Activated CD4-positive, alpha-beta memory T cell treated with anti-CD3 and anti-CD28 coated beads, Interleukin-2, amount 10 ng/mL, durations not matched to agents 7 days and 5 days (primary cell): ENCODE measurements around the gene GALNTL6. TPM values are rescaled to one million over a fixed set of nuclear protein-coding genes. Genes with fewer than 3 reads are reported as not detected.
A peak's percentile ranks its signal among the peaks of the same experiment; 100 is the strongest.

Experiments
- CTCF ChIA-PET: fragments of 350-600 bp; sonication (Branson Sonifier 250); formaldehyde crosslinking; loops from one replicate; lab custom pipeline; 2021; ENCODE audit warnings: antibody characterized with exemption, inconsistent platforms; lab: Charles Lee
- POLR2A ChIA-PET: fragments of 350-600 bp; sonication (Branson Sonifier 250); formaldehyde crosslinking; loops from one replicate; lab custom pipeline; 2021; ENCODE audit warnings: antibody characterized with exemption; lab: Charles Lee
- DNase-seq: peaks from one replicate; pipeline ENCODE4 v3.0.0-alpha.2; 2020
- H3K27ac Mint-ChIP-seq: one replicate; pipeline ENCODE4 v1.8.0; 2021; ENCODE audit warnings: mild to moderate bottlenecking, mixed read lengths
- H3K27me3 Mint-ChIP-seq: one replicate; pipeline ENCODE4 v1.8.0; 2021; ENCODE audit warnings: mixed read lengths
- H3K36me3 Mint-ChIP-seq: one replicate; pipeline ENCODE4 v1.8.0; 2021; ENCODE audit warnings: low read depth, mixed read lengths
- H3K4me1 Mint-ChIP-seq: one replicate; pipeline ENCODE4 v1.8.0; 2021; ENCODE audit warnings: mixed read lengths
- H3K4me3 Mint-ChIP-seq: one replicate; pipeline ENCODE4 v1.8.0; 2021; ENCODE audit warnings: mild to moderate bottlenecking, mixed read lengths
- H3K9me3 Mint-ChIP-seq: one replicate; pipeline ENCODE4 v1.8.0; 2021; ENCODE audit warnings: mixed read lengths
- total RNA-seq, 2 experiments: library from RNA; stranded (reverse); gene quantifications; one replicate each; pipeline ENCODE4 v1.2.3, GENCODE V29; 2021

Gene GALNTL6
- total RNA-seq, 2 experiments from 2014 or later = not detected

DNA sequence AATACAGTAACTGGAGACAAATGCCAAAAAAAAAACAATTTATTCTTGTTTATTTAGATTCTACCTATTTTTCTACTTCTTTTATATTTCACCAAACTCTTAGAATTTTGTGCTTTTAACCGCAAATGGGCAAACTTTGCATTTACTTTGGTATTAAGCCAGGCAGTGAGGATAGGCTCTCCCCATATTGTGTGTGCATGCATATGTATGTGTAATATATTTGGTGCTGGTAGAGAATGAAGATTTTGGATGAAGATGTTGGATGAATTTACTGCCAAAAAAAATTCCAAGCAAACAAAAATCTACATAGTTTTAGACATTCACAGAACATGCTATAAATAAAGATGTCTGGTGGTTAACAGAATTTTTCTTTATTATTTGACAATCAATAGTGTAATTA, 30.3 kb downstream of the GALNTL6 start:
- no peaks in the 10 kb centered on the region for H3K36me3 Mint-ChIP-seq
- no peaks in the 10 kb centered on the region for H3K4me1 Mint-ChIP-seq
- no peak overlapping the region for H3K4me3 Mint-ChIP-seq
- no peak overlapping the region for H3K27ac Mint-ChIP-seq
- ChIA-PET CTCF (no interaction called here), POLR2A (no interaction called here)
- DNase-seq = no peak
- H3K27me3 Mint-ChIP-seq = no peaks in the 10 kb centered on the region
- peaks cover 3% of the 10 kb centered on the region for H3K9me3 Mint-ChIP-seq

DNA sequence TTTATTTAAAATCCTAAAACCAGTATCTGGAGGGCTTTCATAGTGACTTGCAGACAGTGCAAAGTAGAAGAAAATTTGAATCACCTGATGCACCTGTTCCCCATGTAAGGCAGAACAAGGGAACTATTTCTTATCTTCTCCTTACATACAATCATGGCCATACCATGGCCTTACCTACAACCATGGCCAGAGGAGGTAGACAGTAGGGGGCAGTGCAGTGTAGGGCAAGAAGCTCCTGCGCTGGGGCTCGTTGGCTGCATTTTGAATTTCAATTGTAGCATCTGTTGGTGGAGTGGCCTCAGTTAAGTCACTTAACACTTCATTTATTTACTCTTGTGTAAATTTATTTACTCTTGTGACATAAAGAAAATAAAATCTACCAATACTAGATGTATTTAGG, 33.0 kb downstream of the GALNTL6 start:
- H3K27me3 Mint-ChIP-seq = no peaks in the 10 kb centered on the region
- DNase-seq = peak; percentile 16
- CTCF ChIA-PET = no interaction called here
- H3K4me3 Mint-ChIP-seq = no peak overlapping the region
- H3K9me3 Mint-ChIP-seq = peaks cover 2% of the 10 kb centered on the region
- no peaks in the 10 kb centered on the region for H3K4me1 Mint-ChIP-seq
- H3K27ac Mint-ChIP-seq = no peak overlapping the region
- H3K36me3 Mint-ChIP-seq = no peaks in the 10 kb centered on the region
- POLR2A ChIA-PET = no interaction called here

DNA sequence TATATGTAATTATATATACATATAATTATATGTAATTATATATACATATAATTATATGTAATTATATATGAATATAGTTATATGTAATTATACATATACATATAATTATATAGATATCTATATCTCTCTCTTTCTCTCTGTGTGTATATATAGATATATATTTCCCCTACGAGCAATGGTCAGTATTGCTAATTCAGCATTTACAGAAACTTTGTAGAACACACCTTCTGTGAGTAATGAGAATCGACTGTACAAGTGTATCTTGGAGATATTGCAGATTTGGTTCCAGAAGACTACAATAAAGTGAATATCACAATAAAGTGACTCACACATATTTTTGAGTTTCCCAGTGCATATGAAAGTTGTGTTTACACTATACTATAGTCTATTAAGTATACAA, 33.7 kb downstream of the GALNTL6 start:
- no peak overlapping the region for H3K4me3 Mint-ChIP-seq
- H3K27me3 Mint-ChIP-seq = no peaks in the 10 kb centered on the region
- no peaks in the 10 kb centered on the region for H3K36me3 Mint-ChIP-seq
- CTCF ChIA-PET = no interaction called here
- no peak for DNase-seq
- H3K9me3 Mint-ChIP-seq = peaks cover 2% of the 10 kb centered on the region
- H3K27ac Mint-ChIP-seq = no peak overlapping the region
- POLR2A ChIA-PET = no interaction called here
- H3K4me1 Mint-ChIP-seq = no peaks in the 10 kb centered on the region

DNA sequence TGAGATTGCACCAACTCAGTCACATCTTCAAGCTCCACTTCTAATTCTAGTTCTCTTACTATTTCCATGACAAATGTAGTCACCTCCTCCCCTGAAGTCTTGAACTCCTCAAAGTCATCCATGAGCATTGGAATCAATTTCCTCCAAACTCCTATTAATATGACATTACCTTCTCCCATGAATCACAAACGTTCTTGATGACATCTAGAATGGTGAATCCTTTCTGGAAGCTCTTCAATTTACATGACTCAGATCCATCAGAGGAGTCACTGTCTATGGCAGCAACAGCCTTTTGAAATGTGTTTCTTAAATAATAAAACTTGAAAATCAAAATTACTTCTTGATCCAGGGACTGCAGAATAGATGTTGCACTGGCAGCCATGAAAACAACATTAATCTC, 34.5 kb downstream of the GALNTL6 start:
- H3K9me3 Mint-ChIP-seq = no peaks in the 10 kb centered on the region
- H3K4me1 Mint-ChIP-seq = no peaks in the 10 kb centered on the region
- no peaks in the 10 kb centered on the region for H3K27me3 Mint-ChIP-seq
- POLR2A ChIA-PET = no interaction called here
- CTCF ChIA-PET = no interaction called here
- DNase-seq = no peak
- no peaks in the 10 kb centered on the region for H3K36me3 Mint-ChIP-seq
- no peak overlapping the region for H3K4me3 Mint-ChIP-seq
- H3K27ac Mint-ChIP-seq = no peak overlapping the region

DNA sequence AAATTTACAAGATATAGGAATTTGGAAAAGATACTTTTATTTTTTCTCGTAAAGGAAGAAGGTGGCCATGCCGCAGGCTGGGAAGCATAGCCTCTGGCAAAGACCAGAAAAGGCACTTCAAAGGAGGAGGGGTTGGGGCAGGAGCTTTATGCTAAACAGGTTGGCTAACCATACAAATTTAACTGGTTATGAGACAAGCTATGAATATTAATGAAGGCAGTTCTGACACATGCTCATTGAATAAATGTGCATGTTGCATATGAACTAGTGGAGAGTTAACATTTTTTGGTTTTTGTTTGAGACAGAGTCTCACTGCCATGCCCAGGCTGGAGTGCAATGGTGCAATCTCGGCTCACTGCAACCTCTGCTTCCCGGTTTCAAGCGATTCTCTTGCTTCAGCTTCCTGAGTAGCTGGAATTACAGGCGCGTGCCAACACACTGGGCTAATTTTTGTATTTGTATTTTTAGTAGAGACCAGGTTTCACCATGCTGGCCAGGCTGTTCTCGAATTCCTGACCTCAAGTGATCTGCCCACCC, 36.5 kb downstream of the GALNTL6 start:
- POLR2A ChIA-PET = no interaction called here
- Mint-ChIP-seq H3K4me1 (no peaks in the 10 kb centered on the region), H3K27me3 (no peaks in the 10 kb centered on the region), H3K9me3 (peaks cover 5% of the 10 kb centered on the region), H3K4me3 (no peak overlapping the region), H3K36me3 (no peaks in the 10 kb centered on the region), H3K27ac (no peak overlapping the region)
- DNase-seq = no peak
- CTCF ChIA-PET = no interaction called here

DNA sequence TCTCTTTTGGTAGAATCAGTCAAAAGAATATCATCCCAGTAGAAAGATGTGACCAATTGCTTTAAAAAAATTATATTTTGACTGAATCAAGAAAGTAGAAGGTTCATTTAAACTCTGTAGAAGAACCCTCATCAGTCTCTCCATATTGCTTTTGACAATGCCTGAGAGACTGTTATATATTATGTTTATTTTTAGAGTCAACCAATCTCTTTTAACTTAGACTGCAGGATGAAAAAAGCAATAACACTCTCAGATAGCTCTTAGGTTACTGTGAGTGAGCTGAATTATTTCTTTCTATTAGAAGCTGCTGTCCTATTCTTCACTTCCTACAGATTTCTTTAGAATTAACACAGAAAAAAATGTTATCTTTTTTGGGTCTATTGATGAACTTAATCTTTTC, 38.1 kb downstream of the GALNTL6 start:
- Mint-ChIP-seq H3K27me3 (no peaks in the 10 kb centered on the region), H3K36me3 (no peaks in the 10 kb centered on the region), H3K4me3 (no peak overlapping the region), H3K4me1 (no peaks in the 10 kb centered on the region), H3K9me3 (peaks cover 10% of the 10 kb centered on the region), H3K27ac (no peak overlapping the region)
- ChIA-PET CTCF (no interaction called here), POLR2A (no interaction called here)
- no peak for DNase-seq

DNA sequence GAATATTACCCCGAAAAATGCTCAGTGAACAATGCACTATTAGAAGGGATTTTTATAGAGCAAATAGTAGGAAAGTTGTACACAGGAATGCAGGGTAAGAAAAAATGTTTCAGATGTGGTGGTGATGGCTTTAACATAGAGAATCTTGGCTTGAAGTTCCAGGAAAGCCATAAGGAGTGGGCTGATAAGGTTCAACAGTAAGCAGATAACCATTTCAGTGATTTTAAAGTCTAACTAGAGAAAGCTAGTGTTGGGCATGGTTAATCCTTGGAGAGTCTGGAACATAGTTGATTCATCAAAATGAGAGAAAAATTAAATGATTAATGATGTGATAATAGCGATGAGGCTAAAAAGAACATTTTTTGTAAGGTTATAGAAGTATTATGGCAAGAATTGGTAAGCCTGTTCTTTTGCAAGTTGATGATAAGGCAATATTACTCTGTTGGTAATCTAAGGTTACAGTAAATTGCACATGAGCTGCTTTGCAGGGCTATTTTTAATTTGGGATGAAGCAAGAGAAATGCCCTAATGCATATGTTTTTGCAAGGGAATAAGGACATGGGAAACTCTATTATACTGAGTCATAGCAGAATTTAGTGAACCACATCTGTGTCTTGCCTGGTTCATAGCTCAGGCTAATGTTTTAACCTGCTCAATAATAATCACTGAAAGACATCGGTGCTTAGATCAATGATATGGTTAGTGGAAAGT, 44.3 kb downstream of the GALNTL6 start:
- Mint-ChIP-seq H3K4me3 (no peak overlapping the region), H3K4me1 (no peaks in the 10 kb centered on the region), H3K9me3 (peaks cover 17% of the 10 kb centered on the region), H3K27me3 (no peaks in the 10 kb centered on the region), H3K27ac (no peak overlapping the region), H3K36me3 (no peaks in the 10 kb centered on the region)
- DNase-seq = no peak
- POLR2A ChIA-PET = no interaction called here
- CTCF ChIA-PET = no interaction called here

DNA sequence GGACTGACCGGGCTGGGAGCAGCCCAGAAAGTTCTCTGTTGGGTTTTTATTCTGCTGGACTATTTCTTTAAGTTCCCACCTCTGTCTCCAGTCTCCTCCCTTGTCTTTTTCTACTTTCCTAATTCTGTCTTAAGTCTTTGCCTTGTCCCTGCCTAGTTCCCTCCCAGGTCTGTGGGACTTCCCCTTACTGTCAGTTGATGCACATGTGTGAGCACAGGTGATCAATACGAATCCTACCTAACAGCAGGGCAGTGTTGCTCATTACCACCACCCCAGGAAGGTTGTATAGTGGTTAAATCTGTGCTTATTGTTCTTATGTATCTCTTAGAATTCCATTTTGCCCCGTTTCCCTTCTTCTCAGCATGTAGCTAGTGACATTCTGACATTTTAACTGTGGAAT, 62.1 kb downstream of the GALNTL6 start:
- no peak for DNase-seq
- no peaks in the 10 kb centered on the region for H3K27me3 Mint-ChIP-seq
- no peak overlapping the region for H3K4me3 Mint-ChIP-seq
- H3K9me3 Mint-ChIP-seq = peaks cover 6% of the 10 kb centered on the region
- H3K36me3 Mint-ChIP-seq = no peaks in the 10 kb centered on the region
- H3K27ac Mint-ChIP-seq = no peak overlapping the region
- H3K4me1 Mint-ChIP-seq = no peaks in the 10 kb centered on the region
- POLR2A ChIA-PET = no interaction called here
- CTCF ChIA-PET = no interaction called here

DNA sequence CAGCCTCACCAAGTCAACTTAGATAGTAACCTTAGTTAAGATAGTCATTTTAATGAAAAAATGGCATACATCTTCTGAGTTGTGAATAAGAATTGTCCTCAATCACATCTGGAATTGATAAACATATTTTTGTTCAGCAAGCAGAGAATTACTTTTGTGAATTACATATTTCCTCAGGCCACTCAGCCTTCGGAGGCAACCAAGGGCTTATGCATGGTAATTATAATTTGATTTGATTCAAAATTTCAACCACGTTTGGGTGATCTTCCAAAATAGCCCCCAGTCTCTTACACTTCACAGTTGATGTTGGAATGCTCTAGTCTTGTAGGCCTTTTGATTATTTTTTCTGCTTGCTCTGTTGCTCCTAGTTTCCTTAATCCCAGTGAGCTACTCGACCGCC, 63.4 kb downstream of the GALNTL6 start:
- Mint-ChIP-seq H3K4me1 (no peaks in the 10 kb centered on the region), H3K36me3 (no peaks in the 10 kb centered on the region), H3K9me3 (peaks cover 10% of the 10 kb centered on the region), H3K4me3 (no peak overlapping the region), H3K27ac (no peak overlapping the region), H3K27me3 (no peaks in the 10 kb centered on the region)
- ChIA-PET POLR2A (no interaction called here), CTCF (no interaction called here)
- DNase-seq = no peak

DNA sequence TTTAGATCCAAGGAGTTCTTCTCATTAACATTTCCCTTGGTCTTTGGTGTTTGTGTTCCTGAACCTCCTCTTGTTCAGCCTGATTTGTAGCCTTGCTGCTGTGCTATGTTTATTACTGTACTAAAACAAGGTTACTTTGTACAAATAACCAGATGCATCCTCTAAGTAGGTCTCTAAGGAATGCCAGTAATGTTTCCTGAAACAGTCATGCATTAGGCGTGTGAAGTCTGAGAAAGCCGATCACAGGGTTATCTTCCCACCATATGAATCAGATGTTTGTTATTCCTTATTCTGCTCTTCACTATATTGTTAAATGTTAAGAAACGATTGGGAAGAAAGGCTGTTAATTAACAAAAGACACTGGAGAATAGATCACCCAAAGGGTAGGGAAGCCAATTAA, 66.9 kb downstream of the GALNTL6 start:
- Mint-ChIP-seq H3K4me1 (no peaks in the 10 kb centered on the region), H3K9me3 (peaks cover 11% of the 10 kb centered on the region), H3K36me3 (no peaks in the 10 kb centered on the region), H3K27ac (no peak overlapping the region), H3K27me3 (no peaks in the 10 kb centered on the region), H3K4me3 (no peak overlapping the region)
- DNase-seq = no peak
- ChIA-PET CTCF (no interaction called here), POLR2A (no interaction called here)

DNA sequence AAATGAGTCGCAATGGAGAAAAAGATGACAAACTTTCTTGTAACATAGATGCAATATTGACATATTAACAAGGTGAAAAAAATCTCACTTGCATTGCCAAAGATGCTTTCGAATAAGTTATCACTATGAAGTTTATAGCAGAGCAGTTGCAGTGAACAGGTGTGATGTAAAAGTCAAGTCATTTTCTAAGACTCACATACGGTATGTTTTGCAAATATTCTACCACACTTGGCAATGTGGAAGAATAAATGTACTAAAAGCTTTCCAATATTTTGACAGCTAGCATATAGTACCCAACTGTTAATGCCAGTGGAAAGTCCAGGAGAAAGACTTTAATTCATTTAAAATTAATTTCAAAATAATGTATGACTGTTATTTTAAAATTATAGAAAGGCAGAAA, 76.5 kb downstream of the GALNTL6 start:
- Mint-ChIP-seq H3K4me3 (no peak overlapping the region), H3K4me1 (no peaks in the 10 kb centered on the region), H3K27me3 (no peaks in the 10 kb centered on the region), H3K36me3 (no peaks in the 10 kb centered on the region), H3K27ac (no peak overlapping the region), H3K9me3 (no peaks in the 10 kb centered on the region)
- no peak for DNase-seq
- POLR2A ChIA-PET = no interaction called here
- CTCF ChIA-PET = no interaction called here

DNA sequence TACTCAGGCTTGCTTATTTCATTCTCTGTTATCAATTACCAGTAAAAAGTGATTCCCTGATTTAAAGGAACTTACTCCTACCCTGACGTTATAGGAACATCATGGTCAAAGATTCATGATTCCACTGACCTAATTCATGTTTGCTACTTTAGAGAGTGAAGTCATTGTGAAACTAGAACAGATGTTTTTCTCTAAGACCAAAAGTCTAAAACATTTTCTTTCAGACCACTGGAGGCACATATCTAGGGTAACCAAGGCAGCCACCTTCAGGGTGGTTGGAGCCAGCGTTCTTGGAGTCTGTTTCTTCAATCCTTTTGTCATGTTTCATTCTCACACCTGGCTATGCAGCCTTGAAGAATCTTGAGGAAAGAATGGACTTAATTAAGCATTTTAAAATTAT, 77.8 kb downstream of the GALNTL6 start:
- no peak for DNase-seq
- Mint-ChIP-seq H3K4me1 (no peaks in the 10 kb centered on the region), H3K27me3 (no peaks in the 10 kb centered on the region), H3K4me3 (no peak overlapping the region), H3K9me3 (peaks cover 5% of the 10 kb centered on the region), H3K27ac (no peak overlapping the region), H3K36me3 (no peaks in the 10 kb centered on the region)
- POLR2A ChIA-PET = no interaction called here
- CTCF ChIA-PET = no interaction called here

DNA sequence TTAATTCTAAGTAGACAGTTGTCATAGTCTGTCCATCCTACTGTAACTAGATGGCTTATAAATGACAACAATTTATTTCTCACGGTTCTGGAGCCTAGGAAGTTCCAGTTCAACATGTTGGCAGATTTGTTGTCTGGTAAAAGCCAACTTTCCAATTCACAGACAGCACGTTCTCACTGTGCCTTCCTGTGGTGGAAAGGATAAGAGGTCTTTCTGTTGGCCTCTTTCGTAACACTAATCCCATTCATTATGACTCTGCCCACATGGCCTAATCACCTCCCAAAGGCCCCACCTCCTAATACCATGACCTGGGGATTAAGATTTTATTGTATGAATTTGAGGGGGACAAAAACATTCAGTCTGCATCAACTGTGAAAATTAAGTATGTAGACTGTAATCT, 83.2 kb downstream of the GALNTL6 start:
- Mint-ChIP-seq H3K4me3 (no peak overlapping the region), H3K4me1 (no peaks in the 10 kb centered on the region), H3K27me3 (no peaks in the 10 kb centered on the region), H3K9me3 (peaks cover 5% of the 10 kb centered on the region), H3K36me3 (no peaks in the 10 kb centered on the region), H3K27ac (no peak overlapping the region)
- ChIA-PET CTCF (no interaction called here), POLR2A (no interaction called here)
- no peak for DNase-seq

DNA sequence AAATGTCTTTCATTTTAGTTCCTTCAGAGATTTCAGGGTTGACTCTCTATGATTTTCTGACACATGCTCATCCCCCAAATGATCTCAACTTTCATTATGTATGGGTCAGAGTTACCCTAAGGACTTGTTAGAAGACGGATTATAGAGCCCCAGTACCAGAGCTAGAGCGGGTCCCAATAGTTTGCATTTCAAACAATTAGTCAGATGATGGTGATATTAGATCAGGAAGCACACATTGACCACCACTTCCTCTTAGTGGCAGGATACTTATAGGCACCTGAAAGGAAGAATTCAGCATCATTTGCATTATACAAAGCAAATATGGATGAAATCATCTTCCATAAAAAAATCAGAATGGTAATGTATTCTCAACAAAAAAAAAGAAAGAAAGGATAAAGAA, 106.1 kb downstream of the GALNTL6 start:
- CTCF ChIA-PET = no interaction called here
- no peak overlapping the region for H3K4me3 Mint-ChIP-seq
- no peak overlapping the region for H3K27ac Mint-ChIP-seq
- peaks cover 3% of the 10 kb centered on the region for H3K9me3 Mint-ChIP-seq
- H3K27me3 Mint-ChIP-seq = no peaks in the 10 kb centered on the region
- no peaks in the 10 kb centered on the region for H3K36me3 Mint-ChIP-seq
- DNase-seq = no peak
- H3K4me1 Mint-ChIP-seq = no peaks in the 10 kb centered on the region
- POLR2A ChIA-PET = no interaction called here
